ENCODE data around the gene PRR7.
A peak's percentile ranks its signal among the peaks of the same experiment; 100 is the strongest.

DNA sequence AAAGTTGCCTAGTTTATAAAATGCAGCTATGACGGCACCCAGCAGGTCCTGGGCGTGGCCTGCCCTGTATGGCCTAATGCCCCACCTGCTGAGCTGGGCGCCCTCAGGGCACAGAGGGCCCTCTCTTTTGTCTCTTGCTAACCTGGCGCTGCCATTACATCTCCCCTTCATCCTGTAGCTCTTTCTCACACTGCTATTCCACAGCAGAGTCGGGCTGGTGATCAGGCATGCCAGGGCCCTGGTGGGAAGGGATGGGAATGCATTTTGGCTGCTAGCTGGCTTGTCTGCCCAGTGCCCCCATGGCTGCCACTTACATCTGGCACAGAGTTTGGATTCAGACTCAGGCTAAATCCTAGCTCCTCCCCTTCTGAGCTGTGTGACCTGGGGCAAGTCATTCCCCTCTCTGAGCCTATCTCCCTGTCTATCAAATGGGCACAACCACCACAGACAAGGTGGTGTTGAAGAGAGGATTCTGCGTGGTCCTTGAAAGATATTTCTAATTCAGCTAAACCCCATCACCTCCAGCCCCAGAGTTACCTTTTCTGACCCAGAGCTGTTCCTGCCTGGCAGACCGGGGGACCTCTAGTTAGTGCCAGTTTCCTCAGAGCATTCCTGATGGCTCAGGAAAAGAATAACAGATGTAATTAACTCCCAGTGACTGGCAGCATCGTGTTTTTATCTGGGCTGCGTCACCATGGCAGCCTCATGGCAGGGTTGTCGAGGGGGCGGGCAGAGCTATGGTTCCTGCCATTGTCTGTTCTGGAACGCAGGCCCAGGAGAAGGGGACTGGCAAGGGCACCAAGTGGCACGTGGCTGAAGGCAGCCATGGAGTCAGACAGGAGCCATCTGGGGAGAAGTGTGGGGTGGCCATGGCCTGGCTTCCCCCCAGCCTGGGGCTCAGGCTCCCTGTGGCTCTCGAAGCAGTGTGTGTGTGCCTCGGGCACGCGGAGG, 6.3 kb downstream of the PRR7 start:
- TF ChIP-seq RBAK (CRISPR knock-in tag; IDR thresholded peaks at IDR 0.05) = no peak
- TF ChIP-seq SMC3 (IDR thresholded peaks at IDR 0.05; ENCODE audit: low read length) = no peak
- no peak for TF ChIP-seq ESRRA (CRISPR knock-in tag; IDR thresholded peaks at IDR 0.05; ENCODE audit: low read depth)
- TF ChIP-seq, protein P1, sequence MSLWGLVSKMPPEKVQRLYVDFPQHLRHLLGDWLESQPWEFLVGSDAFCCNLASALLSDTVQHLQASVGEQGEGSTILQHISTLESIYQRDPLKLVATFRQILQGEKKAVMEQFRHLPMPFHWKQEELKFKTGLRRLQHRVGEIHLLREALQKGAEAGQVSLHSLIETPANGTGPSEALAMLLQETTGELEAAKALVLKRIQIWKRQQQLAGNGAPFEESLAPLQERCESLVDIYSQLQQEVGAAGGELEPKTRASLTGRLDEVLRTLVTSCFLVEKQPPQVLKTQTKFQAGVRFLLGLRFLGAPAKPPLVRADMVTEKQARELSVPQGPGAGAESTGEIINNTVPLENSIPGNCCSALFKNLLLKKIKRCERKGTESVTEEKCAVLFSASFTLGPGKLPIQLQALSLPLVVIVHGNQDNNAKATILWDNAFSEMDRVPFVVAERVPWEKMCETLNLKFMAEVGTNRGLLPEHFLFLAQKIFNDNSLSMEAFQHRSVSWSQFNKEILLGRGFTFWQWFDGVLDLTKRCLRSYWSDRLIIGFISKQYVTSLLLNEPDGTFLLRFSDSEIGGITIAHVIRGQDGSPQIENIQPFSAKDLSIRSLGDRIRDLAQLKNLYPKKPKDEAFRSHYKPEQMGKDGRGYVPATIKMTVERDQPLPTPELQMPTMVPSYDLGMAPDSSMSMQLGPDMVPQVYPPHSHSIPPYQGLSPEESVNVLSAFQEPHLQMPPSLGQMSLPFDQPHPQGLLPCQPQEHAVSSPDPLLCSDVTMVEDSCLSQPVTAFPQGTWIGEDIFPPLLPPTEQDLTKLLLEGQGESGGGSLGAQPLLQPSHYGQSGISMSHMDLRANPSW (CRISPR knock-in tag; IDR thresholded peaks at IDR 0.05; ENCODE audit: borderline replicate concordance) = no peak
- TF ChIP-seq POLR2G (IDR thresholded peaks at IDR 0.05; ENCODE audit: low read depth, low read length) = peak; percentile 13
- TF ChIP-seq BRCA1 (CRISPR knock-in tag; IDR thresholded peaks at IDR 0.05) = no peak
- TF ChIP-seq ZNF33B (CRISPR knock-in tag; IDR thresholded peaks at IDR 0.05) = no peak
- TF ChIP-seq, protein P2, sequence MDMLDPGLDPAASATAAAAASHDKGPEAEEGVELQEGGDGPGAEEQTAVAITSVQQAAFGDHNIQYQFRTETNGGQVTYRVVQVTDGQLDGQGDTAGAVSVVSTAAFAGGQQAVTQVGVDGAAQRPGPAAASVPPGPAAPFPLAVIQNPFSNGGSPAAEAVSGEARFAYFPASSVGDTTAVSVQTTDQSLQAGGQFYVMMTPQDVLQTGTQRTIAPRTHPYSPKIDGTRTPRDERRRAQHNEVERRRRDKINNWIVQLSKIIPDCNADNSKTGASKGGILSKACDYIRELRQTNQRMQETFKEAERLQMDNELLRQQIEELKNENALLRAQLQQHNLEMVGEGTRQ (IDR thresholded peaks at IDR 0.05; ENCODE audit: low read depth, low read length) = no peak
- TF ChIP-seq, protein P2 (CRISPR knock-in tag; IDR thresholded peaks at IDR 0.05; ENCODE audit: borderline replicate concordance) = no peak
- TF ChIP-seq ZNF24 (IDR thresholded peaks at IDR 0.05) = no peak
- no peak for TF ChIP-seq PITX1 (CRISPR knock-in tag; IDR thresholded peaks at IDR 0.05)
- no peak for TF ChIP-seq KDM1A (CRISPR knock-in tag; IDR thresholded peaks at IDR 0.05)
- no peak; a peak in 1 of 4 replicates for TF ChIP-seq POLR2A (IDR thresholded peaks at IDR 0.05; ENCODE audit: insufficient read depth in 1 of 2, low read depth in 2 of 2, low read length in 2 of 2)
- TF ChIP-seq NONO (IDR thresholded peaks at IDR 0.05) = no peak
- TF ChIP-seq NONO (CRISPR knock-in tag; conservative IDR thresholded peaks at IDR 0.05) = no peak

Measured in HepG2 (cell line).